Mammary epithelial cell (primary cell): ENCODE measurements around the gene YIF1A.

Experiments
- CTCF ChIP-seq, 2 donors: IDR thresholded peaks in 1 of 2; conservative IDR thresholded peaks in 1 of 2; 2 replicates each; pipeline ENCODE4 v1.5.1; 2011 to 2012; ENCODE audit warnings: inconsistent platforms in 2 of 2, low read length in 2 of 2, mild to moderate bottlenecking in 2 of 2, control low read depth in 1 of 2, low read depth in 1 of 2; ENCODE audit not compliant: insufficient read depth in 1 of 2; ENCODE audit errors: extremely low read depth in 1 of 2
- EZH2 ChIP-seq: IDR thresholded peaks from 2 replicates; pipeline ENCODE4 v1.6.1; 2012; ENCODE audit warnings: low read length, inconsistent platforms, borderline replicate concordance

- TF ChIP-seq CTCF (conservative IDR thresholded peaks at IDR 0.05 in 1 of 2, IDR thresholded peaks at IDR 0.05 in 1 of 2; ENCODE audit: extremely low read depth in 1 of 2, insufficient read depth in 1 of 2, low read depth in 1 of 2, low read length in 2 of 2) (no peak), EZH2 (no peak)
These were observed 26.5 kb upstream of the YIF1A start for GRCh38 chr11:66315498-66315885.
